Measurements from ENCODE around the gene ANKK1.

The ANKK1 gene

GRCh38 chr11:113408887-113409286 lies 21.3 kb downstream of the ANKK1 start:
- Histone ChIP-seq H3K4me3 (ENCODE audit: low read depth, low read length) (no peak overlapping the region), H3K9me3 (ENCODE audit: control insufficient read depth, insufficient read depth, low read depth, low read length) (no peaks in the 10 kb centered on the region), H3K27ac (ENCODE audit: extremely low read depth, low read depth, low read length) (no peak overlapping the region), H3K4me1 (ENCODE audit: control insufficient read depth, insufficient read depth, low read length) (no peaks in the 10 kb centered on the region), H3K36me3 (ENCODE audit: control insufficient read depth in 2 of 2, insufficient read depth in 1 of 2, low read length in 2 of 2) (no peaks in the 10 kb centered on the region)
- POLR2A ChIA-PET, result interaction anchor here (0.6 kb wide), 1 partner anchor 11 kb away, joined by 3 read pairs; no protein-coding TSS in a partner anchor
- CTCF ChIA-PET, result interaction anchor here (0.5 to 0.7 kb wide), 3 partner anchors 16 to 956 kb away, joined by 3 to 4 read pairs (median 3); no protein-coding TSS in a partner anchor
- TF ChIP-seq HOXA7 (CRISPR knock-in tag; IDR thresholded peaks at IDR 0.05; ENCODE audit: borderline replicate concordance) (no peak), ZFP3 (tag by site-specific recombination; IDR thresholded peaks at IDR 0.05; ENCODE audit: low read depth) (no peak), ZNF148 (tag by site-specific recombination; IDR thresholded peaks at IDR 0.05; ENCODE audit: borderline replicate concordance) (no peak), ZNF837 (tag by site-specific recombination; IDR thresholded peaks at IDR 0.05) (no peak), KLF10 (tag by site-specific recombination; IDR thresholded peaks at IDR 0.05) (no peak), ZNF214 (tag by site-specific recombination; IDR thresholded peaks at IDR 0.05; ENCODE audit: borderline replicate concordance) (no peak), ZNF830 (tag by site-specific recombination; IDR thresholded peaks at IDR 0.05; ENCODE audit: low read depth) (no peak), ZNF561 (tag by site-specific recombination; IDR thresholded peaks at IDR 0.05; ENCODE audit: borderline replicate concordance) (no peak), ZNF701 (tag by site-specific recombination; IDR thresholded peaks at IDR 0.05) (no peak), ZNF639 (tag by site-specific recombination; IDR thresholded peaks at IDR 0.05) (no peak), ZNF623 (tag by site-specific recombination; IDR thresholded peaks at IDR 0.05) (no peak), GFI1B (tag by site-specific recombination; IDR thresholded peaks at IDR 0.05) (no peak), ZNF501 (tag by site-specific recombination; IDR thresholded peaks at IDR 0.05) (no peak), ZNF175 (tag by site-specific recombination; IDR thresholded peaks at IDR 0.05) (no peak), ZNF202 (tag by site-specific recombination; IDR thresholded peaks at IDR 0.05; ENCODE audit: borderline replicate concordance) (no peak), MZF1 (tag by site-specific recombination; IDR thresholded peaks at IDR 0.05; ENCODE audit: borderline replicate concordance) (no peak), ZNF747 (tag by site-specific recombination; IDR thresholded peaks at IDR 0.05) (no peak), REST (tag by site-specific recombination; IDR thresholded peaks at IDR 0.05) (no peak), ZBTB17 (tag by site-specific recombination; IDR thresholded peaks at IDR 0.05) (no peak)

GRCh38 chr11:113409526-113409925 lies 21.9 kb downstream of the ANKK1 start:
- no peak overlapping the region for H3K27ac ChIP-seq (ENCODE audit: extremely low read depth, low read depth, low read length)
- ChIA-PET POLR2A (no interaction called here), CTCF (interaction anchor here (0.5 to 0.6 kb wide), 2 partner anchors 123 to 956 kb away, joined by 3 read pairs; no protein-coding TSS in a partner anchor)
- H3K36me3 ChIP-seq (ENCODE audit: control insufficient read depth in 2 of 2, insufficient read depth in 1 of 2, low read length in 2 of 2), result no peaks in the 10 kb centered on the region
- TF ChIP-seq ZNF544 (tag by site-specific recombination; IDR thresholded peaks at IDR 0.05) (no peak), ZNF132 (tag by site-specific recombination; IDR thresholded peaks at IDR 0.05; ENCODE audit: borderline replicate concordance) (no peak)
- no peak overlapping the region for H3K4me3 ChIP-seq (ENCODE audit: low read depth, low read length)
- no peaks in the 10 kb centered on the region for H3K4me1 ChIP-seq (ENCODE audit: control insufficient read depth, insufficient read depth, low read length)
- H3K9me3 ChIP-seq (ENCODE audit: control insufficient read depth, insufficient read depth, low read depth, low read length), result no peaks in the 10 kb centered on the region

All from HEK293 (cell line).